HG02943 (cell line): ENCODE data around the gene FBN1.

Experiments
- ATAC-seq: cut with Tn5 transposase; IDR thresholded peaks from one replicate; pipeline ENCODE4 v1.9.1; 2021; ENCODE audit warnings: mild to moderate bottlenecking, low read depth, moderate library complexity; ENCODE audit not compliant: unreplicated experiment

FBN1 gene

DNA sequence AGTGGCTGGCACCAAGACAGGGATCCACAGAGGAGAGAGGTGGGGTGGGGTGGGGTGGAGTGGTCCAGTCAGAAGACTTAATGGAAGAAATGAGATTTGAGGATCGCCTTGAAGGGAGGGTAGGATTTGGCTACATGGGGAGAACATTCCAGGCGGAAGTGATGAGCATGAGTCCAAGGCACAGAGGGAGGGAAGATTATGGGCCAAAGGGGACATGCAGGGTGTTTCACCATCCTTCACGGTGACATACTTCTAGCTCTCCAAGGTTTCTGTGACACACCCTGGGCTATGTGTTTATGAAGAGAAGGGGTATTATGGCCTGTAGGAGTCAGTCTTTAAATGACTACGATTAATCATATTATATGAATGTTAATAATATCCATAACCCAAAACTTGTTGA lies 7.7 kb upstream of the FBN1 start:
- no peak for ATAC-seq

DNA sequence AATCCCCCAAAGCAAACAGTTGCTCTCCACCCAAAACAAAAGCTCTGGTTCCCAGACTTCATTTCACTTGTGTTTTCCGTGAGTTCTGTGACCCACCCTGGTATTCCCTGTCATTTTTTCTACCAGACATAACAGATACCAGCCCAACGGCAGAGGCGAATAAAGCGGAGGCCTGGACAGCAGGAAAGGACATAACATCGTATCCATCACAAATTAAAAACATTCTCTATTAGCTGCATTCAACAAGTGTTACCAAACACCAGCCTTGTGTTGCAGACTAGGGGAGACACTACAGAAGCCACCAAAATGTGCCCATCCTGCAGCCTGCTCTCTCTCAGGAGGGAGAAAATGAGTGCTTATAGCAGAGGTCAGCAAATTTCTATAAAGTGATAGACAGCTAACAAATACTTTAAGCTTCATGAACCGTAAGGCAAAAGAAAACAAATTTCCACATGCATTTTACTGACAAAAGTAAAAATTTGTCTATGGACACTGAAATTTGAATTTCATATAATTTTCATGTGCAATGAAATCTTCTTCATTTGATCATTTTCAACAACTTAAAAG lies 7.1 kb upstream of the FBN1 start:
- ATAC-seq: no peak

DNA sequence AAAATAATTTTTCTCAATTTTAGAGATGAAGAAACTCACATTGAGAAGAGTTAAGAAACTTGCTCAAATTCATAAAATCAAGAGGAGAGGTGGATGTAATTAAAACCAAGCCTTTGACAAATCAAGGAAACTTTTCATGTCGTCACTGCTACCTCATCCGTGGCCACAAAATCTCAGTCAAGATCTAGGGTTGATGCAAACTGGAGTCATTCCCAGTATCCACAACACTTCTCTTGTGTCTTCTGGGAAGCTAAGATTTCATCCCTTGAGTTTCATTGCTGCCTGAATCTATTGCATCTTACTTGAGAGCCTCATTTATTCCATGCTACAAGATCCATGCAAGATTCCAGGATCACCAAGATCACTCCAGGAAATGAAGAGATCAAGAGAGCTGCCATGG lies 5.4 kb upstream of the FBN1 start:
- ATAC-seq: no peak

DNA sequence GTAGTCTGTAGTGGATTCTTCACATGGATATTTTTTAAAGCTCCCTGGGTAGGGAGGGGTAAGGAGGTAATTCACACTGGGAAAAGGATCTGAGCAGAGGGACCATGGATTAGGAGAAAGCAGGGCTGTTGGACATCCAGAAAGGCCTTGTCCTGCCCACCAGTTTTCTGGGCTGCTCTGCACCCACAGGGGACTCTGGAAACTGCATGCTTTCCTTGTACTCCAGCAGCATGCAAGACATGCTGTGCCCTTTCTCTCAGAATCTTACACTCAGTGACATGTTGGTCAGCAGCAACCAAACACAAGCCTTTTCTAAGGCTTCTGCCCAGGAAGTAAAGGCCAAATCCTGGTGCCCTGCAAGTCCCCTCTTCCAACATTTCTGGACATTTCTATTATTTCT lies 2.5 kb upstream of the FBN1 start:
- no peak for ATAC-seq

DNA sequence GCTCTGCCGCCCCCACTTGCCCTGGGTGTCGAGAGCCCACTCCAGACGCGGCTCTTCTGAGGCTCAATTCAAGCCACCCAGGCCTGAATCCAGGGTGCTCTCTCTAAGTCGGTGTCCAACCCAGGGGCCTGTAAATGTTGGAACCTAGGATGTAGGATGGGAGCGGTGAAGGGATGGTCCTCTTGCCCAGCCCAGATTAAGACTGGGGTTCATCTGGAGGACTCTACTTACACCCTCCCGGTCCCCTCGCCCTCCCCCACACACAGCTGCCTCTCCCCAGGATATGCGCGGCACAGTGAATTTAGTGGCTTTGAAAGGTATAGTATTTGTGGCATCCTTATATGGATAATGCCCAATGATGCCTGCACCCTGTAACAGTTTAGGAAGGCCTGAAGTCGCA lies 822 bp upstream of the FBN1 start:
- ATAC-seq: no peak

DNA sequence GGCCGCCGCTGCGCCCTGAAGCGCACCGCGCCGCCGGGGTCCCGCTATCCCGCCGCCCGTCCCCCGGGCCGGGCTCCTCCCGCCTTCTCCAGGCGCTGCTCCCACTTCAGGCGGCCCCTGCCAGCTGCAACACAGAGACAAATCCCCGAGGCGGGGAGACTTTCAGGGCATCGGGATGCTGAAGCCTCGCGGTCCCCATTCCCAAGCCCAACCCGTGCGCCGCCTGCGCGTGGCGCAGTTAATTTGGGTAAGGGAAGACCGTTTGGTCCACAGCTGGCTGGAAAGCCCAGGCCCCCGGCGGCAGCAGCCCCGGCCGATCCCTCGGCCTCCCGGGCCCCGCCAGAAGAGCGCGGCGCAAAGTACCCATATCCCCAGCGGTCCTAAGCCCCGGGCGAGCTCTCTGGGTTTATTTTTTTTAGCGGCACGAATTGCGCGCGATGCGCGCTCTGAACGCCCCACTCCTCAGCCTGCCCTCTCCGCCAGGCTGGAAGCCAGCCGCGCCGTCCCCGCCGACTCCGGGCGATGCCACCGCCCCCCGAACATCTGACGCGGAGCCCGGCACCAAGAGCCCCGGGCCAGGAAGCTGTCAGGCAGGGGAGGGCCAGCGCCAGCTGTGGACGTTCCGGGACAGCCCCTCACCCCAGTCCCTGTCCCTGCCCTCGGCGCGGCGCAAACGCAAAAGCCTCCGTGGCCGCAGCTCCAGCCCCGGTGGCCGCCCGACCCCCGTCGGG lies 517 bp downstream of the FBN1 start:
- peak; percentile 30 for ATAC-seq

DNA sequence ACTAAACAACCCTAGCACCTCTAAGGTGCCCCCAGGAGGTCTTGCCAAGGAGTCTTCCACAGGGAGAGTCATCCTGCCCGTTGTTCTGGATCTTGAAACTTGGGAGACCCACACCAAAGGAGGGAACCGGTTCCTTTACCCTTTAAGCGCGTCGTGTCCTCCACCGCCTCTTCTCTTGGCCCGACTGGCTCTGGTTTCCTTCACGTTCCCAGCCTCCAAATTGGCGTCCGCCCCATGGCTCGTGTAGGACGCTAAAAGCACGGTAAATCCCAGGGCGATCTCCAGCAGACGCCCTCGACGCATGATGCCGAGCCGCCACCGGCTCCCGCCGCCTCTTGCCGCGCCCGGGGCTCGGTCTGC lies 1.1 kb downstream of the FBN1 start:
- peak; percentile 3 for ATAC-seq

DNA sequence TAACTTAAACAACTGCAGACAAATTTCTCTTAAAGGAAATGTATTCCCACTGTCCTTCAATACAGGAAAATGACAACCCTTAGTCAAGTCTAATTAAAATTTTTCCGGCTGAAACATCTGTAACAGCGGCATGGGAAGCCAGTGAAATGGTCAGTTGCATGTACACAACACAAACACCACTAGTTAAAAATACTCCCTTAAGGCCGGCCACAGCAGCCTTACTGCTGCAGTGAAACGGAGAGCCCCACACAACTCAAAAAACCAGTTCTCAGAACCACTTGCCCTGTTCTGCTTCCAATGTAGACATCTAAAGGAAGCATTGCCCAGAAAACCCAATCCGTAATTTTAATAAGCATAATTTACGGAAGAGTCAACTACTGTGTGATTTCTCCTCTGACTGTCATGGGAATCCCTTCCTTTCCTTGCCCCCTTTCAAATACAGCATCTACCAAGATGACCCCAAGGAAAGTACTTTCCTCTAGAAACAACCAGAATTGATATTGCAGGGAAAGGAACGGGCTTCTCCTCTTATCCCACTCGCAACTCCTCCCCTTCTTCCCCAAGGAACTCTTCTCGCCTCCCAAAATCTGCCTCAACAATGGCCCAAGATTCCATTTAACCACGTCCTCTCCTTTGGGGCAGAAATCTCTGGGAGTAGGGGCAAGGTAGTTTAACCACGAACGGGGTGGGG lies 1.6 kb downstream of the FBN1 start:
- ATAC-seq: no peak

DNA sequence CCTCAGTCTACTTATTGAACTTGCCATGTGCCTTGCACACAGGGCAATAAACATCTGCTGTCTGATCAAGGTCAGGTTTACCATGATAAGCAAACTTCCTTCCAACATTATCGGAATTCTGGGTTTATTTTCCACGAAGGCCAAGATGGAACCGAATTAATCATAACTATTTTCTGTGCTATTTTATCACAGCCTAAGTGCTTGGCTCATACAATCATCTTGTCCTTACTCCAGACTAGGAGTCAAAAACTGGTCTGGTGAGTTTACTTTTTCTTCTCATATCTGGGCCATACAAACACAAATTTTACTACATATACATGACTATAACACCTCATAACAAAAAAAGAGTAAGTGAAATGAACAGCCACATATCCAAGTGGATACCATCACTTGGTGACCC lies 2.3 kb downstream of the FBN1 start:
- ATAC-seq: no peak

DNA sequence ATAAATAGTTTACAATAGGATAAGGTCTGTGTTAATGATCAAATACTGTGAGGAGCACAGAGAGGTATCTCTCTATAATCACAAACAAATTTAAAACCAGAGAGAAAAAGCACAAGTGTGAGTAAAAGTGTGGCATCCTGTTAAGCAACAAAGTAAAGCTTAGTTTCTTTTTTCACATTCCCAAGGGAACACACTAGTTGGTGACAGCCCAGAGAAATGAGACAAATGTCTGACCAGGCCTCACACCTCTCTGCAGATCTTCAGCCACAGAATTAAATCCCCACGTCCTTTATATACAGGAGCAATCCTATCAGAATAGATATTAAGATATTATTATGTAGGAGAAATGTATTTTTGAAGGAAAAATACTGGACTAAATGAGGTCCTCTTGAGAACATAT lies 2.7 kb downstream of the FBN1 start:
- ATAC-seq: no peak

DNA sequence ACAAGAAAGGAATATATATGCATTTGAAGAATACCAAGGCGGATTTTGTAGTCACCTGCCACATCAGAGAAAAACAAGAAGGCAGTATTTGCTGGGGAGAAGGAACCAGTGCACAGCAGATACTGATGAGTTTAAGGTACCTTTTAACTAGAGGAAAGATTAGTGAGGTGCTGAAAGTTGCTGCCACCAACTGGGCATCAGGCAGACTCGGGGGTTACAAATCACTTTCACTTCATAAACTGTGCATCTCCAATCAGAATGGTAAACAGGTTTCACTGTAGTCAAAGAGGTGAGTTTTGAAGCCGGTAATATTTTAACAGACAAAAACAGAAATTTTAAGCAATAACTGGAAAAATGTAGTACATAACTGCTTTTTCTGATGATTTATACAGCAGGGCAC lies 4.1 kb downstream of the FBN1 start:
- ATAC-seq: no peak

DNA sequence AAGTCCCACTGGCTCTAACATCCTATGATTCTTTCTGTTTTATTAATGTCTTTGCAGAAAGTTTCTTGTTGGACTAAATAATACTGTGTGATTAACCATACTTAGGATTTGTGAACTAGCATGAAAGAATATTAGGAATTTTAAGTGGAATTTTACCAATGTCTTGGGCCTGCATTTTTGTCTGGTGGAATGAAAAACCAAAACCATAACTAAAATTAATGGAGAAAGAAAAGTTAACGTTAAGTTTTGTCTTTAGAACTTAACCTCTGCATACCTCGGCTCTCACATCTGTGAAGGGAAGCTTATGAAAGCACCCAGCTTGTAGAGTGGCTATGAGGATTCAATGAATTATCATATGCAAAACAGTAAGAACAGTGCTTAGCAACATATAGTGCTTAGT lies 6.5 kb downstream of the FBN1 start:
- no peak for ATAC-seq

DNA sequence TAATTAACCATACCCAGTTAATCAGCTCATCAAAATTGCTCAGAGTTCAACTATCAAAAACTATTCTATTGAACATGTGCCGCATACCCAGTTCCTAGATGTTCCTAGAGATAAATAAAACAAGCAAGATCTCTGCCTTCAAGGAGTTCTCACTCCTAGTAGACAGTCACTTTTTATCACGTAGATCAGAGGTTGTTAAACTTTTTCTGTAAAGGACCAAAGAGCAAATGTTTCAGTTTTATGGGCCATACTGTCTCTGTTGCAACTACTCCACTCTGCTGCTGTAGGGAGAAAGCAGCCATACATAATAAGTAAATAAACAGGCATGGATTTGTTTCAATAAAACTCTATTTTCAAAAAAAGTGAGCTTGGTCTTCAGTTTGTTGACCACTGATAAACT lies 7.9 kb downstream of the FBN1 start:
- ATAC-seq: no peak

DNA sequence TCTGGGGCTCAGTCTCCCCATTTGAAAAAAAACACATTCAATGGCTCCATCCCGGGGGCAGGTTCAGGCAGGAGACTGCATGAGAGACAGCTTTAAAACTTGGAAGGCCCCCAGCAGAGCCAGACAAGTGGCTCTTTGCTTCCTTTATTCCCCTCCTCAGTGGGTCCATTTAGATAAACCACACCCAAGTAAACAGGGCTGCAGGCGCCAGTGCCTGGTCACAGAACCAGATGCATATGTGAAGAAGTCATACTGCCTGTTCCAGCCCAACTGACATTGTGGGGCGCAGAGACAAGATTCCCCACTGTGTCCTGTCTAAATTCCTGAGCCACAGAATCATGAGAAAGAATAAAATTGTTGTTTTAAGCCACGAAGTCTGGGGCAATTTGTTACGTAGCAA lies 9.0 kb downstream of the FBN1 start:
- no peak for ATAC-seq

DNA sequence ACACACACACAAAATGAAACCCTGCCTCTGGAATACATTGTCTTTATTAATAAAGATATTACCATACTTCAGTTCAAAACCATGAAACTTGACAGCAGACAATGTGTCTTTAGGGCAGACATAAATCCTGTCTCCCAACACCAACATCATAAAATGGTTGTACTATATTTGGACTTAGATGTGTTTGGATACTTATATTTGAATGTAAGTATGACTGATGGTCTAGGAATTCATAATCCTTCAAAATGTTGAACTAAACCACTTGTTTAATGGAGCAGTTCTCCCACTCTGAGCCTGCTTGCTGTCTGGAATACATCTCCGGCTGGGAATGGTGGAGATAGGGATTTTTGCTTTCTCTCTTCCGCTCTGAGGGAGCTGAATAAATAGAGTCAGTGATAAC lies 10.6 kb downstream of the FBN1 start:
- no peak for ATAC-seq

DNA sequence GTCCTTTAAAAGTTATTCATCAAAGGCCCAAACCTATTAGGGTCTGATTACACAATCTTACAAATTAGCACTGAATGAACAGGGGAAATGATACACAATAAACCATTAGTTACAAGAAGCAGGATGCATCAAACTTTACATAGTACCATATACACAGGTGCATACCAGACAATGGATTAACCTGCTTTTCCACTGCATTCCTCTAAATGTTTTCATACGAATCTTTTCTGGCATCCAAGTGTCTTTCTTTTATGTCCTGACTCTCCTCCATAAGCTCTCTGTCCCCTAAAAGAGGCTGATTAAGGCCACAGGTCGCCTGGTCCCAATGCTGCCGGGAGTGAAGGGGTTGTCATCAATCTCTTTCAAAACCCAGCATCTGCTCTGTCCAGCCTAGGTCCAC lies 11.4 kb downstream of the FBN1 start:
- no peak for ATAC-seq

DNA sequence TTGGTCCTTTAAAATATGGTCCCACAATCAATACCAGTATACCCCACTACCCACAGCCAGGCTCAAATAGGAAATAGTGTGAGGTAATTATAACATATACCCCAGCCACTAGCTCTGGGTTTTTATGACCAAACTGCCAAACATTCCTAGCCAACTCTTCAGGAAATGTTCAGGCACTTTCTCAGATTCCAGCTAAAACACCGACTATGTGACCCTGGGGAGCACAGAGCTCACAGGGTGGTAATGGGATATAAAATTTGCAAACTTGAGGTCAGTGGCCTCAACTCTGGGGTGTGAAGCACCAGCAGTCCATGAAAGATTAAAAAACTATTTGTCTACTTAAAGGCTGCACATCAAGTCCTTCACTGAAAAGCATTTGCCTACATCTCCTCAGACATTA lies 12.9 kb downstream of the FBN1 start:
- ATAC-seq: no peak

DNA sequence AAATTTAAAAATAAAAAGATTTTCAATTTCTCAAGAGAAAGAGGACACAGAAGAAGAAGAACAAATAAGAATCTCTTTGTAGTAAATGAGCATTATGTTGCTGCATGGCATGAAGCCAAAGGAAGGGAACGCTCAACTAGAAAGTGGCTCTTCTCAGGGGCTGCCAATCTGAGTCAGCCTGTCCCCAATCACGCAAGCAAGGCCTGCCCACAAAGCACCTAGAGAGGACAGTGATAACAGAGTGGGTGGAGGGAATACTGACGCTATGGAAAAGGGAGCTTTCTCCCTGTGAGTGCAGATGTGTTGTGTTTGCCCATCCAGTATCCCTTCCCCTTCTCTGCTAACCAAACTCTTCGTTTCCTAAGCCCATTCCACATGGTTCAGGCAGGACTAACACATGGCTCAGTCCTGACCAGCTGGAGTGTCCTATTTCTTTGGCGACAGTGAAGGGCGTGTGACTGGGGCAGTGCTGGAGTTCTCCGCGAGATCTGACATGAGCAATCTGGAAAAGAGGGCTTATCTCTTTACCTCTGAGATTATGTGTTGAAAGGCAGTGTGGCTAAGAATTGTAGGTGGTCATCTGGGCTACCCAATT lies 14.2 kb downstream of the FBN1 start:
- no peak for ATAC-seq

DNA sequence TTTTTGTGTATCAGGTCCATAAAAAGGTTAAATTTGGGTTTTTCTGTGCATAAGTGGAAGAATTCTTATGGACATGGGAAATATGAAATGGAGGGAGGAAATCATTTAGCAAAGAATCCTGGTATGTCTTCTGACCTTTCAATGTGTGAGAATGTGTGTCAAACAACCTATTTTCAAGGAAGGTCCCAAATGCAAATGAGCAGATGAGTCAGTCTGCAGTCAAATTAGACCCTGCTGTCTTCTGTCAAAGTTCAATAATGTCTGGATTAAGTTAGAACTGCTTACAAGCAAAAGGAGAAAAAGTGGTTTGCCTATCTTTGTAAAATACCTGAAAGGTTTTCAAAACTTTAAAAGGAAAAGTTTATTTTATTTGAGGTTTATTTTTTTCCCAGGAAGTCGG lies 15.3 kb downstream of the FBN1 start:
- ATAC-seq: no peak

DNA sequence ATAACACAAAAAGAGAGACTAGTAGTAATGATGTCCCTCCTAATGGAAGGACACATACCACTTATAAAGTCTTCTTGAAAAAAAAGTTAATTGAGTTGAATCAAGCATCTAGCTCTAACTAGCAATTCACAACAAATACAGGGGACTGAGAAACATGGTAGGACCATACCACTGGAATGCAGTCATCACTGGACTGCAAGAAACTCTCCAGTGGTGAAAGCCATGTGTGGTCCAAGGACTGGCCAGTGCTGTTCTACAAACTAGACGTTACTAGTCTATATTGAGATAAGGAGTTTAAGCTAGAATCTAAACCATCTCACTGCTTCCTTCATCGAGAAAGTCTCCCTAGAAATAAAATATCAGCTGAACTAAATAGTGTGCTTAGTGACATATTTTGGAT lies 16.7 kb downstream of the FBN1 start:
- ATAC-seq: no peak

DNA sequence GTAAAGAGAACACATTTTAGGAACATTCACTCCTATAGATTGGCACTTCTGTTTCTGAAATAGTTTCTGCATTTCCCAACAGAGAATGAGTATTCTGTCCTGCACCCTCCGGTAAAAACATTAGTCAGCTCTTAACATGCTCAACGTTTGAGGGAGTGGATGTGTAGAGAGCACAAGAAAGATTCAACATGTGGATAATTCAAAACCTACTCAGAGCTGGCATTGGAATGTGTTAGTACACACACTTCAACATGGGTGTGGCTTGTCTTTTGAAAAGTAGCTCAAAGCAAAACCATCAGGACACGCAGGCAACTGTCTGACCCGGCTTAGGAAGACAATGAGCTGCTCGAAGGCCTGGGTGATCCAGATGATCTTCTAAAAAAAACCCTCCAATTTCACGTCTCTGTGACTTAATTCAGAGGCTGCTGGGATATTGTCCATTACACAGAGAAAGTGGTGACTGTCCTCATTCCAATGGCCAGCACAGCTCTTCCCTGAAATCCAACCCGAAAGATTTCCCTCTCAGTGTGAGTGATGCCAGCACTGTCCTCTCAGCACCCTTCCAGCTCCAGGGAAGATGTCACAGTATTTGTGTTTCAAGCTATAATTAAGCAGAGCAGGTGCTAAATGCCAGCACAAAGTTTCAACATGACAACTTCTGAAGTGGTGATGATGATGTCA lies 18.1 kb downstream of the FBN1 start:
- ATAC-seq: no peak
